Effector memory CD8-positive, alpha-beta T cell (primary cell): Measurements from ENCODE around the gene OSBPL5.
"Not testable (repeated sequence)": the region's sequence is repeated elsewhere in the genome, so short reads cannot be mapped to it uniquely, and the experiment has no call there.

Experiments used
- ATAC-seq: fragments of 150-1000 bp; cut with Tn5 transposase; replicated peaks from 2 replicates; pipeline ENCODE4 v1.10.0; 2021; ENCODE audit warnings: mild to moderate bottlenecking, moderate library complexity
- DNase-seq, 3 experiments: peaks; one replicate each; pipeline ENCODE4 v3.0.0; 2021
- H3K27ac Mint-ChIP-seq, 2 donors: one replicate each; pipeline ENCODE4 v1.8.0; 2022; ENCODE audit warnings: mild to moderate bottlenecking in 2 of 2, mixed read lengths in 2 of 2, moderate library complexity in 2 of 2
- H3K27me3 Mint-ChIP-seq, 2 donors: one replicate each; pipeline ENCODE4 v1.8.0; 2022; ENCODE audit warnings: mixed read lengths in 2 of 2
- H3K36me3 Mint-ChIP-seq: one replicate; pipeline ENCODE4 v1.8.0; 2022; ENCODE audit warnings: mild to moderate bottlenecking, moderate library complexity, mixed read lengths; ENCODE audit not compliant: insufficient read depth
- H3K4me1 Mint-ChIP-seq, 2 donors: one replicate each; pipeline ENCODE4 v1.8.0; 2022; ENCODE audit warnings: low read depth in 2 of 2, mixed read lengths in 2 of 2
- H3K4me3 Mint-ChIP-seq, 2 donors: one replicate each; pipeline ENCODE4 v1.8.0; 2022; ENCODE audit warnings: mild to moderate bottlenecking in 2 of 2, mixed read lengths in 2 of 2, moderate library complexity in 2 of 2
- H3K9me3 Mint-ChIP-seq, 2 donors: one replicate each; pipeline ENCODE4 v1.8.0; 2022; ENCODE audit warnings: mixed read lengths in 2 of 2

OSBPL5 gene

DNA sequence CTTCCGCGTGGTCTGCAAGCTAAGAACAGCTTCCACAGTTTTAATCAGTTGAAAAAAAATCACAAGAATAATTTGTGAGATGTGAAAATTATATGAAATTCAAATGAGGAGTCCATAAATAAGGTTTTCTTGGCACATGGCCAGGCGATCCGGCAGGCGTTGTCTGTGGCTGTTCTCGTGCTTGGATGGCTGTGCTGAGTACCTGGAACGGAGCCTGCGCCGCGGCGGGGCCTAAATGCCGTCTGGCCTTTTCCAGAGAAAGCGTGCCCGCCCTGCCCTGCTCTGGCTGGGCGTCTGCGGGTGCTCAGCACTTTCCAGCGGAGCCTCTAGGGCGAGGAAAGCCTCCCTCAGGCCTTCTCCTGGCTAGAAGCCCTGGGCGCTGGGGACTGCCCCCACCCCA lies 41.8 kb downstream of the OSBPL5 start:
- ATAC-seq = no peak
- Mint-ChIP-seq H3K27ac (peak overlapping the region in 1 of 2 donors; percentile 42), H3K4me3 (no peak overlapping the region), H3K27me3 (no peaks in the 10 kb centered on the region), H3K36me3 (peaks cover 34% of the 10 kb centered on the region), H3K4me1 (peaks cover 0 to 7% of the 10 kb centered on the region in 2 donors), H3K9me3 (no peaks in the 10 kb centered on the region)
- no peak for DNase-seq

DNA sequence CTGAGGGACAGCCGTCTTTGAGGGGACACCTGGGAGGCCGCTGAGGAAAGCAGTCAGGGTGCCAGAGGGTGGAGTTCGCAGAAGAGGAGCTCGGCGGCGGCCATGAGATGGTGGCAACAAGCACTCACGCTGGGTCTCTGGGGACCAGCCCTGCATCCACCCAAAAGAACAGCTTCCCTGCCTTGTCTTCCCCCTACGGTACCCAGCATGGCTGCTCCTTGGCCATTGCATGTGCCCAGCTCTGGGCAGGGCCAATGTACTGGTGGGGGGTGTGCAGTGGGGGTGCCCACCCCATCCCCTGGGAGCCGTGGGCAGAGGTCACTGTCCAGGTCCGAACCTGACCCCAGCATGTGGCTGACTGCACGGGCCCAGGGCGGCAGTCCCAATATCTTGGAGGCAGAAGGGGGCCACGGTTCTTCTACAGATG lies 42.3 kb downstream of the OSBPL5 start:
- Mint-ChIP-seq H3K36me3 (peaks cover 34% of the 10 kb centered on the region), H3K4me3 (no peak overlapping the region)

DNA sequence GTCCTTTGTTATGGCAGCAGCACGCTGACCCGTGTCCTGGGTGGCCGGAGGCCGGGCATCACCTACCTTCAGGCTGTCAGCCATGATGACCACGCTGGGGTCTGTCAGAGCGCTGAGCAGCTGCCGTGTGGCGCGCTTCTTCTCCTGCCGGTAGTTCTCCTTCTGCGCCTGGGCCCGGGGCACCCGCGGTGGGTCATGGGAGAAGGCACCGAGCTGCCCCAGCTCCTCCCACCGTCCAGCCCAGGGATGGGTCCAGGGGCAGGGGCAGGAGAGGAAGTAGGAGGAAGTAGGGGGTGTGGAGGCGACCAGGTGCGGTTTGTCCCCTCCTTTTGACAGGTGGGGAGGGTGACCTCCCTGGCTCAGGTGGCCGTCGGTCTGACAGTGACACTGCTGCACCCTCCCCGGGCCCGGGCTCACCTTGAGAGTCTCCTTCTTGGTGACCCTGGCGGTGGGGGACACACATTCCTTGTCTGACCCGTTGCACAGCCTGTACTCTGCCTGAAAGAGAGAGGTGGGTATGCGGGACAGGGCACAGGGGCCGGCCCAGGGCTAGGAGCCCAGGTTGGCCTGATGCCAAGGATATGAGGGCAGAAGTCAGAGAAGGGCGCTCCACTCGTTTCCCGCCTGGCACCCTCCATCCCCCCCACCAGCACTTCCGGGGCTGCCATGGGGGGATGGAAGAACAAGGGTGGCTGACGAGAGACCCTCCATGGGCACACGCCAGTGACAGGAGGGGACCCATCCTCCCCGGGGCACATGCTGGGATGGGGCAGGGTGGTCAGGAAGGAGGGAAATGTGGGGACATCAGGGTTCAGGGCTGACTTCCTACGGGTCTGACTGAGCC lies 43.0 kb downstream of the OSBPL5 start:
- H3K9me3 Mint-ChIP-seq = no peaks in the 10 kb centered on the region
- peaks cover 34% of the 10 kb centered on the region for H3K36me3 Mint-ChIP-seq
- ATAC-seq = no peak
- H3K4me3 Mint-ChIP-seq = no peak overlapping the region
- peaks cover 0 to 9% of the 10 kb centered on the region in 2 donors for H3K4me1 Mint-ChIP-seq
- H3K27ac Mint-ChIP-seq = peak overlapping the region in 1 of 2 donors; percentile 55
- no peak for DNase-seq
- H3K27me3 Mint-ChIP-seq = no peaks in the 10 kb centered on the region

More for the DNA sequence above, 42.3 kb downstream of the OSBPL5 start:
- H3K27ac Mint-ChIP-seq = peak overlapping the region in 1 of 2 donors; percentile 42
- DNase-seq (no peak), ATAC-seq (no peak)
- no peaks in the 10 kb centered on the region for H3K27me3 Mint-ChIP-seq
- peaks cover 0 to 7% of the 10 kb centered on the region in 2 donors for H3K4me1 Mint-ChIP-seq
- no peaks in the 10 kb centered on the region for H3K9me3 Mint-ChIP-seq

DNA sequence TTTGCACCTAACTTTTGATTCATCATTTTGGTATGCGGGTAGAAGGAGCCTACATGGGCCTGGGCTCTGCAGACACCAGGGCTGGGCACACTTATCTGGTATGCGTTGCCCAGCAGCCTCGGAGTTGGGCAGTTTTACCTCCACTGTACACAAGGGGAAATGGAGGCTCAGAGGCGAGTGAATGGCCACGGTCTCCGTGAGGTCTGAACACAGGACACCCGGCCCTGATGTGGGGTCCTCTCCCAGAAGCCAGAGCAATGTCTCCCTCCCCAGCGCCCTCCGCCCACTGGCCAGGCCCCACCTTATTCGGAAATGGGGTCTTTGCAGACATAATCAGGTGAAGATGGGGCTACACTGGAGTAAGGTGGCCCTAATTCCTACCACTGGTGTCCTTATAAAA lies 43.7 kb downstream of the OSBPL5 start:
- DNase-seq = no peak
- Mint-ChIP-seq H3K27ac (peak overlapping the region in 1 of 2 donors; percentile 55), H3K4me1 (peaks cover 0 to 4% of the 10 kb centered on the region in 2 donors), H3K4me3 (no peak overlapping the region), H3K27me3 (no peaks in the 10 kb centered on the region), H3K36me3 (peaks cover 34% of the 10 kb centered on the region), H3K9me3 (no peaks in the 10 kb centered on the region)
- ATAC-seq = no peak

DNA sequence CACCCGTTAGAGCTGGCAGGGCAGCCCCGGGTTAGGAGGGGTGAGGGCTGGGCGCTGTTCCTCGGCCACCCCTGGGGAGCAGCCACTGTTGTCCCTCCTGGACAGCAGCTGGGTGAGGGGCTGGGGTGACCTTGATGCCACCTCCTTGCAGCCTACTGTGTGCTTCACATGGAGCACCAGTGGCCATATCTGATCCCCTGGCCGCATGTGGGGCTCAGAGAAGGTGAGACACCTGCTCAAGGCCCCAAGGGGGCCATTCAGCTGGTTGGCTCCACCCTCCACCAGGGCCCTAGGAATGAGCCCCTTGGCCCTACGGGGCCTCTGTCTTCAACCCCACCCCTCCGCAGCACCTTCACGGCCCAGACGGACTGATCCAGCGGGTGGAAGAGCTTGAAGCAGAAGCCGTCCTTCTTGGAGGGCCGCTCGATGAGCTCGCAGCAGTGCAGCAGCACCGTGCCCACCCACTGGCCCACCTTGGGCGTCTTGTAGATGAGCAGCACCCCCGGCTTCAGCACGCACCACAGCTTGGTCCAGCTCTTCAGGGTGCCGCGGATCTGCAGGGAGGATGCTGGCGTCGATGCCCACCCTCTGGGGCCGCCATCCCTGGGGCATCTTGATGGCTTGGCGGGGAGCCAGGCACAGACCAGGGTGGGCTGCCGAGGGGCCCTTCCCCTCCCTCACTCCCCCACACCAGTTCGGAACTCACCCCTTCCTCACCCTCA lies 44.9 kb downstream of the OSBPL5 start:
- ATAC-seq = no peak
- no peak for DNase-seq

DNA sequence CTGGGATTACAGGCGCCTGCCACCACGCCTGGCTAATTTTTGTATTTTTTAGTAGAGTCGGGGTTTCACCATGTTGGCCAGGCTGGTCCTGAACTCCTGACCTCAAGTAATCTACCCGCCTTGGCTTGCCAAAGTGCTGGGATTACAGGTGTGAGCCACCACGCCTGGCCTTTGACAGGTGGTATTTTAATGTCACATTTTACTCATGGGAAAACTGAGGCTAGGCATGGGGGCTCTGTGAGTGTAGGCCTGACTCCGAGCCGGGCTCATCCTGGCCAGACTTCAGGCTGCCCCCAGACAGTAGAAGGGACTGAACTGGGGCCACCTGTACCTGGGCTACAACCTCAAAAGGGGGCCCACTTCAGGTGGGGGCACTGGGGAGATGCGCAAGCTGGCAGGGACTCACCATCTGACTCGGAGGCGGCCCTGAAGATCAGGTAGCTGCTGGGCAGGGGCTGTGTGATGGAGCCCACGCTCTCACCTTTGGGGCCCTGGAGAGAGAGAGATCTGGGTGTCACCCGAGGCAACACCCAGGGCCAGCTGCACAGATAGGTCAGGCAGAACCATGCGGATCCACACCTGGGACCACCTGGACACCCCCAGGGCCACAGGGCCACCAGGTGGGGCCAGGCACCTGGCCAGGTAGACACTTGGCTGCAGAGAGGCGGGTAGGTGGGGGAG lies 45.8 kb downstream of the OSBPL5 start:
- H3K27me3 Mint-ChIP-seq = no peaks in the 10 kb centered on the region
- no peak for ATAC-seq
- H3K4me3 Mint-ChIP-seq = no peak overlapping the region
- no peak overlapping the region for H3K27ac Mint-ChIP-seq
- DNase-seq = no peak
- peaks cover 0 to 3% of the 10 kb centered on the region in 2 donors for H3K4me1 Mint-ChIP-seq
- H3K9me3 Mint-ChIP-seq = no peaks in the 10 kb centered on the region
- H3K36me3 Mint-ChIP-seq = peaks cover 20% of the 10 kb centered on the region

More for the DNA sequence above, 44.9 kb downstream of the OSBPL5 start:
- peaks cover 0 to 3% of the 10 kb centered on the region in 2 donors for H3K4me1 Mint-ChIP-seq
- no peak overlapping the region for H3K27ac Mint-ChIP-seq
- peaks cover 29% of the 10 kb centered on the region for H3K36me3 Mint-ChIP-seq
- H3K27me3 Mint-ChIP-seq = no peaks in the 10 kb centered on the region
- H3K9me3 Mint-ChIP-seq = no peaks in the 10 kb centered on the region
- H3K4me3 Mint-ChIP-seq = no peak overlapping the region

DNA sequence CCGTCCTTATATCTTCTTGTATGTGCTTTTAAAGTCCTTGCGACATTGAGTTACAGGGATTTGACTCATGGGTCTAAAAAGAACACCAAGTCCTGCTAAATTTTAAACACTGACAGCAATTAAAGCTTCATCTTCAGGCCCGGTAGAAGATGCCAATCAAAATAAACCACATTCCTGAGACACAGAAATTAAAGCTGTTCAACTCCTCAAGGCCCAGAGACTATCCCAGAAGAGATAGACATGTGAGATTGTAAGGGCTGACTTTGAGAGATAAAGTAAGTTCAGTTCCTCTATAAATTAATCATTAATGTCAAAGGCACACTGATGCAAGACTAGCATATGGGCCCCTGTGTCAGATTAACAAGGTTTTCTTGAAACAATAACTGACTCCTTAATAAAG lies 49.8 kb downstream of the OSBPL5 start:
- Mint-ChIP-seq H3K36me3 (peaks cover 17% of the 10 kb centered on the region), H3K27ac (no peak overlapping the region), H3K27me3 (no peaks in the 10 kb centered on the region), H3K4me3 (no peak overlapping the region), H3K9me3 (peaks cover 0 to 3% of the 10 kb centered on the region in 2 donors), H3K4me1 (peaks cover 13 to 17% of the 10 kb centered on the region in 2 donors)
- ATAC-seq (no peak), DNase-seq (no peak)

DNA sequence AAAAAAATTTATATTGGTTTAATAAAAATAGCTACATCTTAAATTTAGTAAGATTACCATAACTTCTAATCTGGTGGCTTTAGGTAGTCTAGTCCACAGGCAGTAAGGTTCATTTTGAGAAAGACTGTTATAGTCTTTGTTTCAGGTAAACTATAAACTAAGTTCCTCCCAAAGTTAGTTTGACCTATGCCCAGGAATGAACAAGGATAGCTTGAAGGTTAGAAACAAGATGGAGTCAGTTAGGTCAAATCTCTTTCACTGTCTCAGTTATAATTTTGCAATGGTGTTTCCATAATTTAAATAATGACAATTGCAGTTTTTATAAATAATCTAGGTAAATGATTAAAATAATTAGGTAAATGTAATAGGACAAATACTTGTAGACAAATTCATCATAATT lies 51.4 kb downstream of the OSBPL5 start:
- not testable (repeated sequence) for H3K27ac Mint-ChIP-seq, H3K9me3 Mint-ChIP-seq, ATAC-seq, H3K27me3 Mint-ChIP-seq, DNase-seq, H3K4me3 Mint-ChIP-seq
- peaks cover 17 to 20% of the 10 kb centered on the region in 2 donors for H3K4me1 Mint-ChIP-seq
- peaks cover 19% of the 10 kb centered on the region for H3K36me3 Mint-ChIP-seq

DNA sequence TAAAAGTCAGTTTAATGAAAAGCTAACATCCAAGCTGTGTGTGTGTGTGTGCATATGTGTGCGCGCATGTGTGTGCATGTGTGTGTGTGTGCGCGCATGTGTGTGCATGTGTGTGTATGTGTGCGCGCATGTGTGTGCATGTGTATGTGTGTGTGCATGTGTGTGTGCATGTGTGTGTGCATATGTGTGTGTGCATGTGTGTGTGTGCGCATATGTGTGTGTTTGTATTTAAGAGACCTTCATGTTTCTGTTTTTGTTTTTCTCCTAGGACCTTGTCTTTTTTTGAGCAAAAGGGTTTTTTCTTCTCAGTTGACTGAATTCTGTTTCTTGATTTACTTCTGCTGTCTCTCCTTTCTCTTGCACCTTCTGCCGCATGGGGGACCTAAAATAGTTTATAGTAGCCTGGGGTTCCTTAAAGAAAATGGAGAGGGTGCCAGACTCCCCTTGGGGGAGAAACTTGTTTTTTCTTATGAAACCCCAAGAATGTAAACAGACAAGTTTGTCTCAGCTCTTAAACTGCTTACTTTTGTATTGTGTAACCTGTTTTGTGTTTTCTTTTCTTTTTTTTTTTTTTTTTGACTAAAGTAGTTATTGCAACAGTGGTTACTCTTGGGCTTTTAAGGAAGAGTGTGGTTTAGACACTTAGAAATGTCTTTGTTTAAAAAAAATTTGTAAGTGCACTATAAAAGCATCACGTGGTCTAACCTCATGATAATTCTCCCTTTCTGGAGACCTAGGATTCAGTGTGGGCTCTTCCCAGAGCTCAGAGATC lies 53.0 kb downstream of the OSBPL5 start:
- Mint-ChIP-seq H3K9me3 (peaks cover 0 to 3% of the 10 kb centered on the region in 2 donors), H3K4me3 (peak overlapping the region; percentile 56 to 67), H3K27me3 (no peaks in the 10 kb centered on the region), H3K36me3 (peaks cover 19% of the 10 kb centered on the region), H3K4me1 (peaks cover 17 to 18% of the 10 kb centered on the region in 2 donors), H3K27ac (peak overlapping the region; percentile 85 to 89)
- ATAC-seq (peak; percentile 72), DNase-seq (no peak)

DNA sequence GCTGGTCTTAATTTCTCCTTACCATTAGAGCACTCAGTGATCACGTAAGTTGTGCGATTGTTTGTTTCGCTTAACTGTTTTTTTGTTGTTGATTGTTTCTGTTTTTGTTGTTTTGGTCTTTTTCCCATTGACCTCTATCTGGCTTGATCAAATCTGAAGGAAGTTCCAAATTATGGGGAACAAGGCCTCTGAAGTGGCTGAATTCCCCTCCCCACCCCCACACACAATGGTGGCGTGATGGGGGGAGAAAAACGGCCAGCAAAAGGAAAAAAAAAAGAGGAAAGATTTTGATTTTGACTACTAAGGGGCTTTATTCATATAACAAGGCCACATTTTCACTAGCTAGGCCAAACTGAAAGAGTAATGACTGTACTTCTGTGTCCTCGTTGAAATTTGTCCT lies 53.6 kb downstream of the OSBPL5 start:
- Mint-ChIP-seq H3K27ac (no peak overlapping the region), H3K36me3 (peaks cover 19% of the 10 kb centered on the region), H3K9me3 (peaks cover 0 to 3% of the 10 kb centered on the region in 2 donors), H3K4me1 (peaks cover 18 to 20% of the 10 kb centered on the region in 2 donors), H3K4me3 (no peak overlapping the region), H3K27me3 (no peaks in the 10 kb centered on the region)
- ATAC-seq (no peak), DNase-seq (no peak)

DNA sequence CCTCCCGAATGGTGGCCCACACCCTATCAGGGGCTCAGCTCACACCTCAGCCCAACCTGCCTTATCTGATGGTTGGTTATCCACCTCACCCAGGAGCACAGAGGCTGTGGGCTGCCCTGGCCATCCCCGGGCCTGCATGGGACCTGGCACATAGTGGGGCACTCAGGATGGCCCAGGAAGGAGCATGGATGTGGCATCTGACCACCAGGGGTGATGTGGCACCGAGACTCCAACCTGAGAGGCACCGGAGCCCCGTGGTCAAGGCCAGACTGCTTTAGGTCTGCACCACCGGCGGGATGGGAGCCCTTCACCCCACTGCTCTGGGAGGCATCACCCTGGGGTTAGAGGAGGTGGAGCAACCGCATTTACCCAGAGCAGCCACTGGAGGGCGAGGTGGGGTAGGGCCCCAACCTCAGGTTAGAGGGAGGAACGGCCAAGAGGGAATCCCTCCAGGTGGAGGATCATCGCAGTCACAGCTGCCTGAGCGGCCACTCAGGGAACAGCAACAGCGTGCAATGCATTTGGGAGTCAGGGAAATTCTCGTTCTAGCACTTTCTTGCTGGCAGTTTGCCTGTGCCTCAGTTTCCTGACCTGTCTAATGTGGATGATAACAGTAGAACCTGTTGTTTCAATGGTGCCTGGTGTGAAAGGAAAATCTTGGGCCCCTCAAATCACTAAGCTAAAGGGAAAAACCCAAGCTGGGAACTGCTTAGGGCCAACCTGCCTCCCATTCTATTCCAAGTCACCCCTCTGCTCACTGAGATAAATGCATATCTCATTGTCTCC lies 55.0 kb downstream of the OSBPL5 start:
- Mint-ChIP-seq H3K4me1 (peaks cover 18 to 20% of the 10 kb centered on the region in 2 donors), H3K27me3 (no peaks in the 10 kb centered on the region), H3K4me3 (peak overlapping the region; percentile 13 to 21), H3K36me3 (peaks cover 18% of the 10 kb centered on the region), H3K27ac (peak overlapping the region in 1 of 2 donors; percentile 44), H3K9me3 (peaks cover 0 to 3% of the 10 kb centered on the region in 2 donors)
- ATAC-seq = peak; percentile 74
- DNase-seq = peak; percentile 29 to 41 (median 33)

DNA sequence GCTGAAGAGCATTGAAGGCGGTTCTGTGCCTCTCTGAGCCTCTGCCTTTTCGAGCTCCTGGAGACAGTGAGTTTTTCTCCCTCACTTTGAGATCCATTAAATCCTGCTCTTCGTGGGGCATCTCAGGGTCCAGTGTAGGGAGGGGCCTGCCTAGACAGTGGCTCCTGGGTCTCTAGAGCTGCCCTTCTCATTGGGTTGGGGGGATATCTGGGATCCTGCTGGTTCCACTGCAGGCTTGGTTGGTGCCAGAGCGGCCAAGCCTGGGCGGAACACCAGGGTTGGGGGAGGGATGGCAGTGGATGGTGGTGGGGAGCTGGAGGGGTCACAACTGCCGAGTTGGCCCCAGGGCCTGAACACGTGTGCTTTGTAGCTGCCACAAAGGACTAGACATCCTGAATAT lies 55.7 kb downstream of the OSBPL5 start:
- Mint-ChIP-seq H3K36me3 (peaks cover 22% of the 10 kb centered on the region), H3K27me3 (no peaks in the 10 kb centered on the region), H3K27ac (peak overlapping the region in 1 of 2 donors; percentile 44), H3K9me3 (peaks cover 0 to 3% of the 10 kb centered on the region in 2 donors), H3K4me1 (peaks cover 18 to 20% of the 10 kb centered on the region in 2 donors), H3K4me3 (no peak overlapping the region)
- ATAC-seq (no peak), DNase-seq (no peak)
